Effector memory CD8-positive, alpha-beta T cell (primary cell): Measurements from ENCODE around the gene LRRC46.

Source experiments
- ATAC-seq: fragments of 150-1000 bp; cut with Tn5 transposase; replicated peaks from 2 replicates; pipeline ENCODE4 v1.10.0; 2021; ENCODE audit warnings: mild to moderate bottlenecking, moderate library complexity
- DNase-seq, 3 experiments: peaks; one replicate each; pipeline ENCODE4 v3.0.0; 2021
- H3K27ac Mint-ChIP-seq, 2 donors: one replicate each; pipeline ENCODE4 v1.8.0; 2022; ENCODE audit warnings: mild to moderate bottlenecking in 2 of 2, mixed read lengths in 2 of 2, moderate library complexity in 2 of 2
- H3K27me3 Mint-ChIP-seq, 2 donors: one replicate each; pipeline ENCODE4 v1.8.0; 2022; ENCODE audit warnings: mixed read lengths in 2 of 2
- H3K36me3 Mint-ChIP-seq: one replicate; pipeline ENCODE4 v1.8.0; 2022; ENCODE audit warnings: mild to moderate bottlenecking, moderate library complexity, mixed read lengths; ENCODE audit not compliant: insufficient read depth
- H3K4me1 Mint-ChIP-seq, 2 donors: one replicate each; pipeline ENCODE4 v1.8.0; 2022; ENCODE audit warnings: low read depth in 2 of 2, mixed read lengths in 2 of 2
- H3K4me3 Mint-ChIP-seq, 2 donors: one replicate each; pipeline ENCODE4 v1.8.0; 2022; ENCODE audit warnings: mild to moderate bottlenecking in 2 of 2, mixed read lengths in 2 of 2, moderate library complexity in 2 of 2
- H3K9me3 Mint-ChIP-seq, 2 donors: one replicate each; pipeline ENCODE4 v1.8.0; 2022; ENCODE audit warnings: mixed read lengths in 2 of 2
- total RNA-seq, 9 experiments: gene quantifications; one replicate each; lab custom pipeline; 2026; lab: John Stamatoyannopoulos, UW

Gene LRRC46
- 0.06 to 3.4 (median 0.17) reads per million in 9 experiments for total RNA-seq

DNA sequence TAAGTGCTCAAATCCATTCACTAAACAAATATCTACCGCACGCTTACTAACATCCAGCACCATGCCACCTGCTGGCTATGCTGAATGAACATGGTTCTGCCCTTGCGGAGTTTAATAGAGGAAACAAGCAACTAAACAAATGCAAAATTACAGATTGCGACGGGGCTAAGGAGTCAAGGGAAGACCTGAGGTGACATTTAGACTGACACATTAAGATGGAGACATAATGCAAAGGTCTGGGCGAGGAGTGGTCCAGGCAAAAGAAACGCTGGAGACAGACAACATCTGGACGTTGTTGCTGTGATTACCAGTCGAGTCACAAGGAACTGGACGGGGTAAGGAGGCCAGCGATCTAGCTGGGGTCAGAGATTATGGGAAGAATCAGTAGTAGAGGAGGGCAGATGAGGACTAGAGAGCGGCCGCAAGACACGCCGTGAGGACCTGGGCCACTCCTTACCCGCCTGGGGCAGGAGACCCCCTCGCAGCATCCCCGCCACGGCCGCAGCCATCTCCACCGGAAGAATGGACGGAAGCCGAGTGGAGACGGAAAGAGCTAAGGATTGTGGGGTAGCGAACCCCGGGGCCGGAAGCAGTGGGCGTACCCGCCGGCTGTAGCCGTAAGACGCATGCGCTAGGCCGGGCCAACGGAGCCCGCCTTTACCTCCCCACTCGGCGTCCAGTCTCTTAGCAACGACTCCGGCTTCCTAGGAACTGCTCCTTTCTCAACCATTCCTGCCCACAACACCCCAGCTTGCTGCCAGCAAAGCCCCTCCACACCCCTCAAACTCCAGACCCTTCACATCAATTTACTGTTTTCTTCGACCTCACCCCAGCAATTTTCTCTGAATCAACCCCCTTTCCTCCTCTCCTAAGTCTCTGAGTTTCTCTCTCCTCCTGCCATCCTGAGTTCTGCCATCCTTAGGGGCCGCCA lies at the start of gene LRRC46, which contains the start of gene MRPL10:
Gene LRRC46, plus strand, starts transcription at position 668 of the 931 bp plus-strand sequence. CDS start 320 bp downstream, outside the sequence.
Gene MRPL10, minus strand, starts transcription at position 539 of the 931 bp plus-strand sequence. Its CDS starts 30 bp downstream, at position 509.
- H3K4me3 Mint-ChIP-seq, result peak within 1 kb of the TSS; percentile 91 to 92

GRCh38 chr17:47785538-47786123 lies 45.8 kb upstream of the LRRC46 start:
- Mint-ChIP-seq H3K9me3 (no peaks in the 10 kb centered on the region), H3K27me3 (peaks cover 20 to 30% of the 10 kb centered on the region in 2 donors), H3K36me3 (peaks cover 2% of the 10 kb centered on the region), H3K4me3 (no peak overlapping the region), H3K4me1 (peaks cover 3 to 4% of the 10 kb centered on the region in 2 donors), H3K27ac (no peak overlapping the region)
- DNase-seq, result no peak
- no peak for ATAC-seq

More for the DNA sequence above, at the start of gene LRRC46, which contains the start of gene MRPL10:
- ATAC-seq (peak; percentile 51), DNase-seq (peak; percentile 88 to 91 (median 89))
- no peaks in the 10 kb centered on the region for H3K27me3 Mint-ChIP-seq
- H3K36me3 Mint-ChIP-seq, result peaks cover 69% of the 10 kb centered on the region
- H3K4me1 Mint-ChIP-seq, result peaks cover 45 to 51% of the 10 kb centered on the region in 2 donors
- H3K27ac Mint-ChIP-seq, result peak within 1 kb of the TSS; percentile 95 to 98
- H3K9me3 Mint-ChIP-seq, result no peaks in the 10 kb centered on the region

- DNase-seq, result peak; percentile 48 to 62 (median 49)
- peak; percentile 97 for ATAC-seq
- Mint-ChIP-seq H3K4me3 (peak overlapping the region; percentile 70 to 73), H3K27me3 (peaks cover 41 to 72% of the 10 kb centered on the region in 2 donors), H3K9me3 (no peaks in the 10 kb centered on the region), H3K27ac (no peak overlapping the region), H3K36me3 (no peaks in the 10 kb centered on the region), H3K4me1 (peaks cover 3 to 4% of the 10 kb centered on the region in 2 donors)
These were observed 41.6 kb upstream of the LRRC46 start for GRCh38 chr17:47789611-47790561.

GRCh38 chr17:47791025-47791424 lies 40.4 kb upstream of the LRRC46 start:
- Mint-ChIP-seq H3K36me3 (no peaks in the 10 kb centered on the region), H3K27me3 (peaks cover 46 to 77% of the 10 kb centered on the region in 2 donors), H3K9me3 (no peaks in the 10 kb centered on the region), H3K27ac (no peak overlapping the region), H3K4me1 (peaks cover 3 to 4% of the 10 kb centered on the region in 2 donors), H3K4me3 (peak overlapping the region; percentile 70 to 73)
- no peak for ATAC-seq
- no peak for DNase-seq

- peaks cover 45 to 75% of the 10 kb centered on the region in 2 donors for H3K27me3 Mint-ChIP-seq
- H3K27ac Mint-ChIP-seq, result no peak overlapping the region
- peaks cover 3 to 4% of the 10 kb centered on the region in 2 donors for H3K4me1 Mint-ChIP-seq
- H3K4me3 Mint-ChIP-seq, result no peak overlapping the region
- ATAC-seq (no peak), DNase-seq (no peak)
- no peaks in the 10 kb centered on the region for H3K36me3 Mint-ChIP-seq
- H3K9me3 Mint-ChIP-seq, result no peaks in the 10 kb centered on the region
These were observed 39.0 kb upstream of the LRRC46 start for GRCh38 chr17:47792457-47792856.

DNA sequence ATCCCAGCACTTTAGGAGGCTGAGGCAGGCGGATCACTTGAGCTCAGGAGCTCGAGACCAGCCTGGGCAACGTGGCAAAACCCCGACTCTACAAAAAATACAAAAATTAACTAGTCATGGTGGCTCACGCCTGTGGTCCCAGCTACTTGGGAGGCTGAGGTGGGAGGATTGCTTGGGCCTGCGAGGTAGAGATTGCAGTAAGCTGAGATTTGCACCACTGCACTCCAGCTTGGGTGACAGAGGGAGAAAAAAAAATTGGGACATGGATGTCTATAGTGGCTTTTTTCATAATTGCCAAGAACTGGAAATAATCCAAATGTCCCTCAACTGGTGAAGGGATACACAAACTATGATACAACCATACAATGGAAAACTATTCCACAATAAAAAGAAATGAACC lies 38.5 kb upstream of the LRRC46 start:
- no peaks in the 10 kb centered on the region for H3K36me3 Mint-ChIP-seq
- H3K27me3 Mint-ChIP-seq, result peaks cover 46 to 69% of the 10 kb centered on the region in 2 donors

GRCh38 chr17:47797797-47798196 lies 33.7 kb upstream of the LRRC46 start:
- Mint-ChIP-seq H3K27ac (no peak overlapping the region), H3K9me3 (no peaks in the 10 kb centered on the region), H3K36me3 (no peaks in the 10 kb centered on the region), H3K4me1 (peaks cover 2 to 4% of the 10 kb centered on the region in 2 donors), H3K4me3 (no peak overlapping the region), H3K27me3 (peaks cover 21 to 26% of the 10 kb centered on the region in 2 donors)
- DNase-seq (no peak), ATAC-seq (no peak)

More for the DNA sequence above, 38.5 kb upstream of the LRRC46 start:
- no peak overlapping the region for H3K4me3 Mint-ChIP-seq
- no peak for ATAC-seq
- H3K9me3 Mint-ChIP-seq, result no peaks in the 10 kb centered on the region
- no peak for DNase-seq
- H3K4me1 Mint-ChIP-seq, result peaks cover 3 to 4% of the 10 kb centered on the region in 2 donors
- H3K27ac Mint-ChIP-seq, result no peak overlapping the region

DNA sequence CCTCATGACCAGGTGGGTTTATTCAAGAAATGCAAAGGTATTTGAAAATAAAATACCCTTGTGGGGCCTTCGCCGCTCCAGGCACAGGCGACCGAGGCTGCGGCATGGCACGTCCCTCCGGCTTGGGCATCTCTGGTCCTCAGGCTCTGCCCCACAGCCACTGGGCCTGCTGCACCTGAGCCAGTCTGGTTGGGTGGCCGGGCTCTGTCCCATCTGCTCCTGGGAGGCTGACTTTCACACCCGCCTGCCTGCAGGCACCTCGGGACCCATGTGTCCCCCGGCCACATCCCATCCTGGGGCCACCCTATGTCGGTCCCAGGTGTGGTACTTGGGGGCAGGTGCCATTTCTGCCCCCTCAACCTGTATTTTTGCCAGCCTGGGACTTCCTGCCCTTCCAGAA lies 30.8 kb upstream of the LRRC46 start:
- Mint-ChIP-seq H3K36me3 (peaks cover 2% of the 10 kb centered on the region), H3K27me3 (peaks cover 0 to 8% of the 10 kb centered on the region in 2 donors), H3K9me3 (no peaks in the 10 kb centered on the region), H3K4me1 (peaks cover 2 to 4% of the 10 kb centered on the region in 2 donors), H3K27ac (no peak overlapping the region), H3K4me3 (no peak overlapping the region)
- no peak for DNase-seq
- ATAC-seq, result no peak

- no peak overlapping the region for H3K4me3 Mint-ChIP-seq
- H3K36me3 Mint-ChIP-seq, result peaks cover 8% of the 10 kb centered on the region
- no peaks in the 10 kb centered on the region for H3K9me3 Mint-ChIP-seq
- peaks cover 0 to 8% of the 10 kb centered on the region in 2 donors for H3K27me3 Mint-ChIP-seq
- ATAC-seq (no peak), DNase-seq (no peak)
- no peak overlapping the region for H3K27ac Mint-ChIP-seq
- H3K4me1 Mint-ChIP-seq, result peaks cover 2 to 4% of the 10 kb centered on the region in 2 donors
These were observed 30.2 kb upstream of the LRRC46 start for GRCh38 chr17:47801176-47801765.

DNA sequence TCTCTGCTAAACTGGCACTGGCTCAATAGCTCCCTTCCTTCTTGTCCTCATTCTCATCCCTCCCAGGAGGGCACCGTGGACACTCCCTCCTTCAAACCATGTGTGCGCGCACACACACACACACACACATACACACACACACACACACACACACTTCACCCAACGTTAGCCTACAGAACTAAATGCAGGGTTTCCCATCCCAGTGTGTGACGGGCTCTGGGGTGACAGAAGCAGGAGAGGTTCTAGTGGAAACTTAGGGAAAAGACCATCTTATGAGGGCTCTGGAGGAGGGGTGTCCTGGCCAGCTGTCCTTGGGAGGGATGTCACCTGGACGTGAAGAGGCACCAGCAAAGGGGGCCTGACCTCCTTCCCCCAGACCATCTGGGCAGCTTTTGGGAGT lies 29.6 kb upstream of the LRRC46 start:
- Mint-ChIP-seq H3K4me1 (peaks cover 2 to 4% of the 10 kb centered on the region in 2 donors), H3K36me3 (peaks cover 13% of the 10 kb centered on the region), H3K27me3 (peaks cover 0 to 8% of the 10 kb centered on the region in 2 donors), H3K27ac (peak overlapping the region in 1 of 2 donors; percentile 19), H3K4me3 (no peak overlapping the region), H3K9me3 (no peaks in the 10 kb centered on the region)
- no peak for ATAC-seq
- no peak for DNase-seq

- peak; percentile 49 to 57 (median 51) for DNase-seq
- peak overlapping the region in 1 of 2 donors; percentile 19 for H3K27ac Mint-ChIP-seq
- H3K27me3 Mint-ChIP-seq, result peaks cover 0 to 7% of the 10 kb centered on the region in 2 donors
- peaks cover 18% of the 10 kb centered on the region for H3K36me3 Mint-ChIP-seq
- no peaks in the 10 kb centered on the region for H3K9me3 Mint-ChIP-seq
- H3K4me1 Mint-ChIP-seq, result peaks cover 2 to 6% of the 10 kb centered on the region in 2 donors
- H3K4me3 Mint-ChIP-seq, result no peak overlapping the region
- ATAC-seq, result peak; percentile 93
These were observed 29.0 kb upstream of the LRRC46 start for GRCh38 chr17:47802341-47803022.

GRCh38 chr17:47803201-47803600 lies 28.3 kb upstream of the LRRC46 start:
- Mint-ChIP-seq H3K36me3 (peaks cover 25% of the 10 kb centered on the region), H3K4me1 (peaks cover 2 to 7% of the 10 kb centered on the region in 2 donors), H3K4me3 (no peak overlapping the region), H3K27me3 (no peaks in the 10 kb centered on the region), H3K27ac (no peak overlapping the region), H3K9me3 (no peaks in the 10 kb centered on the region)
- DNase-seq (no peak), ATAC-seq (no peak)
